ENCODE data around the gene STMN3. TPM values are rescaled to one million over a fixed set of nuclear protein-coding genes. Genes with fewer than 3 reads are reported as not detected.

STMN3 gene
- total RNA-seq, 4 donors from 2014 or later, result 14.2 to 20.7 (median 17.0) TPM

DNA sequence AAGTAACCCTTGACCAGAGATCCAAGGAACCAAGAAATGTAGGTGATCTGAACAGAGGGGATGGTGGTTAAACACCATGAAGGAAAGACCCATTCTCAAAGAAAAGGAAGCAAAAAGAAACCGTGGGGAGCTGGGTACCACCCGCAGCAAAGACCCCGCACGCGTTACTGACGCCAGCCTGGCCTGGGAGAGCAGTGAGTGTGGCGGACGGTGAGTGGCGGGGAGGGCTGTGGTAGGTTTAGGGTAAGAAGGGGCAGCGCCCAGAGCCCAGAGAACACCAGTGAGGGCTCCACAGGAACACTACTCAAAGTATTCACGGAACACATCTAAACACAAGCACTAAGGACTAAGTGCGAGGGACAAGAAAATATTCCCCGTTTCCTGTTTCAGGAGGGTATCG lies 30.5 kb downstream of the STMN3 start:
- Histone ChIP-seq H3K4me3 (no peak overlapping the region), H3K27me3 (no peaks in the 10 kb centered on the region), H3K4me1 (peaks cover 11% of the 10 kb centered on the region), H3K36me3 (peaks cover 16% of the 10 kb centered on the region), H3K27ac (no peak overlapping the region), H3K9me3 (no peaks in the 10 kb centered on the region)
- no peak for DNase-seq (ENCODE audit: low spot score in 2 of 2)
- TF ChIP-seq EP300 (IDR thresholded peaks at IDR 0.05) (no peak), CTCF (IDR thresholded peaks at IDR 0.05) (no peak), POLR2A (IDR thresholded peaks at IDR 0.05) (no peak), POLR2AphosphoS5 (IDR thresholded peaks at IDR 0.05) (no peak)
- 94% methylated on average over 14 of the region's 14 CpGs for WGBS

DNA sequence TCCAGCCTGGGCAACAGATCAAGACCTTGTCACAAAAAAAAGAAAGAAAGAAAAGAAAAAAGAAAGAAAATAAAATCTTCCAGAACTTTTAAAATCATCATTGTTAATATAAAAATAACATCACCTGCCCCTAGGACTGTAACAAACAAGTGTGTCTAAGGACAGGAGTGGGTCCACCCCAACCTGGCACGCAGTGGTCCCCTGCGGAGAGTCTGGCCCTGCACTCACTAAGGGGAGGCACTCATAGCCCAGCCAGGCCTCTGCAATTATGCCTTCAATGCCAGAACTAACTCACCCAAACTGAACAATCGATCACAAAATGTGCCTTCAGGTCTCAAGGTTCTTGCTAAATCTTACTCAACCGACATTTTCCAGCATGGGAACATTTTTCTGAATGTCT lies 31.1 kb downstream of the STMN3 start:
- peaks cover 9% of the 10 kb centered on the region for H3K4me1 ChIP-seq
- no peak overlapping the region for H3K4me3 ChIP-seq
- no peaks in the 10 kb centered on the region for H3K27me3 ChIP-seq
- TF ChIP-seq CTCF (IDR thresholded peaks at IDR 0.05) (no peak), POLR2A (IDR thresholded peaks at IDR 0.05) (no peak), POLR2AphosphoS5 (IDR thresholded peaks at IDR 0.05) (no peak), EP300 (IDR thresholded peaks at IDR 0.05) (no peak)
- 97% methylated on average over 4 of the region's 4 CpGs for WGBS
- H3K9me3 ChIP-seq, result no peaks in the 10 kb centered on the region
- peaks cover 23% of the 10 kb centered on the region for H3K36me3 ChIP-seq
- H3K27ac ChIP-seq, result no peak overlapping the region
- DNase-seq (ENCODE audit: low spot score in 2 of 2), result no peak

DNA sequence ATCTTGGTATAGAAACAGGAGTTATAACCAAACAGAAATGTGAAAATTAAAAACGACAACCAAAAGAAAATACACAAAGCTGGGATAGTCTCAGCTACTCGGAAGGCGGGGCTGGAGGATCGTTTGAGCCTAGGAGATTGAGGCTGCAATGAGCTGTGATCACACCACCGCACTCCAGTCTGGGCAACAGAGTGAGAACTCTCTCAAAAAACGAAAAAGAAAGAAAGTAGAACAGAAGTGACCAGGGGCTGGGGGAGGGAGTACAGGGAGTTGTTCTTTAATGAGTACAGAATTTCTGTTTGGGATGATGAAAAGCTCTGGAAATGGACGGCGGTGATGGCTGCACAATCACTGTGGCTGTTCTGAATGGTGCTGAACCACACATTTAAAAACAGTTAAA lies 32.2 kb downstream of the STMN3 start:
- Histone ChIP-seq H3K4me1 (peaks cover 6% of the 10 kb centered on the region), H3K27me3 (no peaks in the 10 kb centered on the region), H3K4me3 (no peak overlapping the region), H3K36me3 (peaks cover 32% of the 10 kb centered on the region), H3K27ac (no peak overlapping the region), H3K9me3 (no peaks in the 10 kb centered on the region)
- WGBS, result 84% methylated on average over 8 of the region's 8 CpGs
- no peak for TF ChIP-seq CTCF (IDR thresholded peaks at IDR 0.05)
- TF ChIP-seq EP300 (IDR thresholded peaks at IDR 0.05), result no peak
- TF ChIP-seq POLR2AphosphoS5 (IDR thresholded peaks at IDR 0.05), result no peak
- TF ChIP-seq POLR2A (IDR thresholded peaks at IDR 0.05), result no peak
- DNase-seq (ENCODE audit: low spot score in 2 of 2), result no peak

DNA sequence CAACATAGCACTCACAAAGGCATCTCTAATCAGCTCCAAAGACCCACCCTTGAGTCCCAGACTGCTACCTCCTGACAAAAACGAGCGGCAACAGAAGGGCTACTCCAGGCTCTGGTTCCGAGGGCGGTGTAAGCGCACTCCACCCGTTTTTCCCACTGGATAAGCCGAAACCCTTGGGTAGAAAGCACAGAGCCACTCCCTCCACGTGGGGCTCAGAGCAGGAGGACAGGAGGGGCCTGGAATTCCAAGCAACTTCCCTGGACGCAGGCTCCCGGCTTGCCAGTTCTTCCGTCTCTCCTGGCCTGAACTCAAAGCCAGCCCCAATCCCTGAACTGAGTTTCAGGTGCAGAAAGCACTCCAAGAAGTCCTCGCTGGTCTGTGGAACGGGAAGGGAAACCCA lies 33.7 kb downstream of the STMN3 start:
- Histone ChIP-seq H3K27ac (no peak overlapping the region), H3K4me3 (no peak overlapping the region), H3K9me3 (no peaks in the 10 kb centered on the region), H3K27me3 (no peaks in the 10 kb centered on the region), H3K36me3 (peaks cover 35% of the 10 kb centered on the region), H3K4me1 (no peaks in the 10 kb centered on the region)
- no peak for DNase-seq (ENCODE audit: low spot score in 2 of 2)
- TF ChIP-seq POLR2AphosphoS5 (IDR thresholded peaks at IDR 0.05), result no peak
- 91% methylated on average over 13 of the region's 13 CpGs for WGBS

DNA sequence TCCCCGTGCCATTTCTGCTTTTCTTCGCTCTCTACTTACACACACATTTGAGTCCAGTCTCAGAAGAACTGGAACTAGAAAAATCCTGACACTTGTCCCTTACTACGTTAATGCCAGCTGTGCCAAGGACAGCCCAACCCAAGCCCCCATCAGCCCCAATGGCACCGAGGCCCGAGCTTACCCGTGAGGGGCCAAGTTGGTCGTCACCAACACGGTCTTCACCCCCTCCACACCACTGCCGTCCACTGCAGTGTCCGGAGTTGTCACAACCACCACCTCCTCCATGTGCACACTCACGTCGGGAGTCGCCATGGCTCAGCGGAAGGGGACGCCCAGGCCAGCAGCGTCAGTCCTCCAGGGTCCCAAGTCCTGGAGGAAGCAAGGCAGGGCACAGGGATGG lies 34.1 kb downstream of the STMN3 start:
- DNase-seq (ENCODE audit: low spot score in 2 of 2), result no peak
- Histone ChIP-seq H3K4me3 (no peak overlapping the region), H3K27ac (no peak overlapping the region), H3K27me3 (no peaks in the 10 kb centered on the region), H3K4me1 (no peaks in the 10 kb centered on the region), H3K9me3 (no peaks in the 10 kb centered on the region), H3K36me3 (peaks cover 35% of the 10 kb centered on the region)
- WGBS, result 96% methylated on average over 14 of the region's 16 CpGs
- no peak for TF ChIP-seq POLR2A (IDR thresholded peaks at IDR 0.05)
- TF ChIP-seq POLR2AphosphoS5 (IDR thresholded peaks at IDR 0.05), result no peak
- TF ChIP-seq CTCF (IDR thresholded peaks at IDR 0.05), result no peak
- no peak for TF ChIP-seq EP300 (IDR thresholded peaks at IDR 0.05)

- Histone ChIP-seq H3K4me3 (no peak overlapping the region), H3K9me3 (no peaks in the 10 kb centered on the region), H3K27ac (no peak overlapping the region), H3K36me3 (peaks cover 35% of the 10 kb centered on the region), H3K27me3 (no peaks in the 10 kb centered on the region), H3K4me1 (no peaks in the 10 kb centered on the region)
- TF ChIP-seq POLR2AphosphoS5 (IDR thresholded peaks at IDR 0.05) (no peak), POLR2A (IDR thresholded peaks at IDR 0.05) (no peak), EP300 (IDR thresholded peaks at IDR 0.05) (no peak)
- DNase-seq (ENCODE audit: low spot score in 2 of 2), result no peak
- 89% methylated on average over 11 of the region's 11 CpGs for WGBS
Measured at GRCh38 chr20:63618291-63618980, 34.8 kb downstream of the STMN3 start.
